Activated T-cell treated with anti-CD3 and anti-CD28 coated beads, Interleukin-2, amount 50 U/mL, for 48 hours (primary cell): ENCODE measurements around the gene OSTF1.

Experiments
- DNase-seq, 2 experiments: peaks; one replicate each; pipeline ENCODE4 v3.0.0-alpha.2; 2020

Gene OSTF1

GRCh38 chr9:75168270-75169178 lies 80.2 kb downstream of the OSTF1 start:
- DNase-seq: no peak

GRCh38 chr9:75169623-75170022 lies 81.3 kb downstream of the OSTF1 start:
- no peak for DNase-seq

GRCh38 chr9:75170898-75171360 lies 82.6 kb downstream of the OSTF1 start:
- DNase-seq: no peak

- DNase-seq: no peak
Measured at GRCh38 chr9:75175395-75175794, 87.1 kb downstream of the OSTF1 start.

GRCh38 chr9:75176037-75176436 lies 87.7 kb downstream of the OSTF1 start:
- DNase-seq: no peak

GRCh38 chr9:75181750-75182149 lies 93.4 kb downstream of the OSTF1 start:
- DNase-seq: no peak

GRCh38 chr9:75183306-75183705 lies 95.0 kb downstream of the OSTF1 start:
- no peak for DNase-seq

- no peak for DNase-seq
Measured at GRCh38 chr9:75184471-75184870, 96.2 kb downstream of the OSTF1 start.

GRCh38 chr9:75185585-75186170 lies 97.4 kb downstream of the OSTF1 start:
- DNase-seq: peak; percentile 63 to 66

GRCh38 chr9:75186767-75187380 lies 98.6 kb downstream of the OSTF1 start:
- no peak for DNase-seq

- no peak for DNase-seq
Measured at GRCh38 chr9:75188756-75189155, 100.4 kb downstream of the OSTF1 start.

GRCh38 chr9:75190762-75191161 lies 102.4 kb downstream of the OSTF1 start:
- DNase-seq: no peak
